Measurements from ENCODE around the gene KSR1. TPM values are rescaled to one million over a fixed set of nuclear protein-coding genes. Genes with fewer than 3 reads are reported as not detected.

Gene KSR1
- polyA plus RNA-seq, 1 donor from 2014 or later: 9.2 TPM

DNA sequence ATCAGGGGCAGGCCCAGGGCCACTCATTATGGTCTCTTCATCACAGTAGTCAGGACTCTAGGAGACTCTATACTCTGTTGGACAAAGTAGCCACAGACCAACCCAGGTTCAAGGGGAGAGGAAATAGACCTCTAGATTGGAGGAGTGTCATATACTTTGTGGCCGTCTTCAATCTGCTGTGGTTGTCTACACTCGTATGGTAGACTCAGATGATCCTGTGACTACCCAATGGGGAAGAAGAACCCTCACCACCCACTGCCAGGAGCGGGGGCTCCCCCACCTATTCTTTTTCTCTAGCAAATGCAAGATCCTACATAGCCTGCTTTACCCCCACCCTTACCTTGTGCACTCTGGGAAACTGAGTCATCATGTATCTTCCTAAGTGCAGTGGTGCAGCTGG, 80.5 kb downstream of the KSR1 start:
- no peaks in the 10 kb centered on the region for H3K79me2 ChIP-seq (replicated peaks; ENCODE audit: insufficient read depth, low read length)
- TF ChIP-seq SMC3 (conservative IDR thresholded peaks at IDR 0.05; ENCODE audit: poor library complexity) (no peak), POLR2AphosphoS5 (IDR thresholded peaks at IDR 0.05) (no peak), RAD21 (conservative IDR thresholded peaks at IDR 0.05) (no peak), CTCF (IDR thresholded peaks at IDR 0.05; ENCODE audit: poor library complexity, severe bottlenecking) (no peak), EZH2 (IDR thresholded peaks at IDR 0.05; ENCODE audit: borderline replicate concordance, insufficient read depth, low read length, poor library complexity, severe bottlenecking) (no peak), TAF1 (IDR thresholded peaks at IDR 0.05; ENCODE audit: low read depth) (no peak), EP300 (conservative IDR thresholded peaks at IDR 0.05; ENCODE audit: poor library complexity, severe bottlenecking) (no peak)
- TF ChIP-seq, protein P1, sequence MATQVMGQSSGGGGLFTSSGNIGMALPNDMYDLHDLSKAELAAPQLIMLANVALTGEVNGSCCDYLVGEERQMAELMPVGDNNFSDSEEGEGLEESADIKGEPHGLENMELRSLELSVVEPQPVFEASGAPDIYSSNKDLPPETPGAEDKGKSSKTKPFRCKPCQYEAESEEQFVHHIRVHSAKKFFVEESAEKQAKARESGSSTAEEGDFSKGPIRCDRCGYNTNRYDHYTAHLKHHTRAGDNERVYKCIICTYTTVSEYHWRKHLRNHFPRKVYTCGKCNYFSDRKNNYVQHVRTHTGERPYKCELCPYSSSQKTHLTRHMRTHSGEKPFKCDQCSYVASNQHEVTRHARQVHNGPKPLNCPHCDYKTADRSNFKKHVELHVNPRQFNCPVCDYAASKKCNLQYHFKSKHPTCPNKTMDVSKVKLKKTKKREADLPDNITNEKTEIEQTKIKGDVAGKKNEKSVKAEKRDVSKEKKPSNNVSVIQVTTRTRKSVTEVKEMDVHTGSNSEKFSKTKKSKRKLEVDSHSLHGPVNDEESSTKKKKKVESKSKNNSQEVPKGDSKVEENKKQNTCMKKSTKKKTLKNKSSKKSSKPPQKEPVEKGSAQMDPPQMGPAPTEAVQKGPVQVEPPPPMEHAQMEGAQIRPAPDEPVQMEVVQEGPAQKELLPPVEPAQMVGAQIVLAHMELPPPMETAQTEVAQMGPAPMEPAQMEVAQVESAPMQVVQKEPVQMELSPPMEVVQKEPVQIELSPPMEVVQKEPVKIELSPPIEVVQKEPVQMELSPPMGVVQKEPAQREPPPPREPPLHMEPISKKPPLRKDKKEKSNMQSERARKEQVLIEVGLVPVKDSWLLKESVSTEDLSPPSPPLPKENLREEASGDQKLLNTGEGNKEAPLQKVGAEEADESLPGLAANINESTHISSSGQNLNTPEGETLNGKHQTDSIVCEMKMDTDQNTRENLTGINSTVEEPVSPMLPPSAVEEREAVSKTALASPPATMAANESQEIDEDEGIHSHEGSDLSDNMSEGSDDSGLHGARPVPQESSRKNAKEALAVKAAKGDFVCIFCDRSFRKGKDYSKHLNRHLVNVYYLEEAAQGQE (IDR thresholded peaks at IDR 0.05; ENCODE audit: borderline replicate concordance): no peak
- H3K4me2 ChIP-seq (ENCODE audit: low read length): no peak overlapping the region
- H2AFZ ChIP-seq (ENCODE audit: low read depth, low read length): no peak overlapping the region
- H3K9me2 ChIP-seq (ENCODE audit: insufficient read depth, low read length): no peaks in the 10 kb centered on the region
- no peaks in the 10 kb centered on the region for H3F3A ChIP-seq (ENCODE audit: insufficient read depth, low read length, poor library complexity, severe bottlenecking)
- no peak overlapping the region for H3K27ac ChIP-seq (ENCODE audit: low read length)
- H3K4me3 ChIP-seq (ENCODE audit: low read length): no peak overlapping the region
- no peaks in the 10 kb centered on the region for H3K36me3 ChIP-seq (ENCODE audit: insufficient read depth, low read length)
- H3K9me3 ChIP-seq (ENCODE audit: low read length): no peaks in the 10 kb centered on the region
- H3K27me3 ChIP-seq (ENCODE audit: insufficient read depth, low read depth, low read length): no peaks in the 10 kb centered on the region
- H3K9ac ChIP-seq (ENCODE audit: low read length): no peak overlapping the region
- H4K20me1 ChIP-seq (ENCODE audit: insufficient read depth): no peaks in the 10 kb centered on the region

DNA sequence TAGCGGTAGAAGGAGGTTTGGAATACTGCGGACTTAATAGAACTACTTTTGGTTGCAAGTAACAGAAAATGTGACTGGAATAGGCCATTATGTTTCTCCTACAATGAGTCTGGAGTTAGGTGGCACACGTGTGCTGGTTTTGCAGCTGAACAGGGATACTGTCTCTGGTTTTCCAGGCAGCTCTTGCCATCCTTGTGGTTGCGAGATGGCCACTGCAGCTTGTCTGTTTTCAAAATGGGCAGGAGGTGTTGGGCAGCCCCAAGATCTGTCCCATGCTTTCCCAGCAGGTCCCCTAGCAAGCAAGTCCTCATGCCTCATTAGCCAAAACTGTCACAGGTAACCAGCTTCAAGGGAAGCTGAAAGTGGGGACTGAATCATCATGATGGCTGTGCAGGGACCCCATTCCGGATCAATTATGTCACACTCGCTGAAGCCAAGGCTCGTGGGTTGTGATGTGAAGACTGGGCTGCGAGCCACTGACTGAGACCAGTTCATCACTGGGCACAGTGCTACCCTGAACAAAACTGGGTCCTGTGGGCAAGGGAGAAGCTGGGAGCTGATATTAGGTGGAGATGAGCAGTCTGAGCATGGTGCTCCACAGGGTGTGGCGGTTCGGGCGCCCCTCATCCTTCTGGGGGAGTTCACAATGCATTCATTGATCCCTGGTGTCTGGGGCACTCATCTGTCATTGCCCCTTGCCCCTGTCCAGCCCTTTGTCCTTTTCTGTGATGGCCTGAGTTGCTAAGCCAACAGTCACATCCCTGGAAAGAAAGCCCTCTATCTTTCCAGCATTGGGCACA, 82.1 kb downstream of the KSR1 start:
- H3K27ac ChIP-seq (ENCODE audit: low read length): no peak overlapping the region
- H4K20me1 ChIP-seq (ENCODE audit: insufficient read depth): no peaks in the 10 kb centered on the region
- no peaks in the 10 kb centered on the region for H3F3A ChIP-seq (ENCODE audit: insufficient read depth, low read length, poor library complexity, severe bottlenecking)
- H3K27me3 ChIP-seq (ENCODE audit: insufficient read depth, low read depth, low read length): no peaks in the 10 kb centered on the region
- no peaks in the 10 kb centered on the region for H3K9me3 ChIP-seq (ENCODE audit: low read length)
- H3K4me3 ChIP-seq (ENCODE audit: low read length): no peak overlapping the region
- H3K79me2 ChIP-seq (replicated peaks; ENCODE audit: insufficient read depth, low read length): no peaks in the 10 kb centered on the region
- TF ChIP-seq CTCF (IDR thresholded peaks at IDR 0.05; ENCODE audit: poor library complexity, severe bottlenecking): no peak
- no peak for TF ChIP-seq TAF1 (IDR thresholded peaks at IDR 0.05; ENCODE audit: low read depth)
- no peak for TF ChIP-seq EZH2 (IDR thresholded peaks at IDR 0.05; ENCODE audit: borderline replicate concordance, insufficient read depth, low read length, poor library complexity, severe bottlenecking)
- no peak for TF ChIP-seq MXI1 (conservative IDR thresholded peaks at IDR 0.05; ENCODE audit: poor library complexity, severe bottlenecking)
- TF ChIP-seq, protein P1 (IDR thresholded peaks at IDR 0.05; ENCODE audit: borderline replicate concordance): no peak
- TF ChIP-seq EP300 (conservative IDR thresholded peaks at IDR 0.05; ENCODE audit: poor library complexity, severe bottlenecking): no peak
- TF ChIP-seq SMC3 (conservative IDR thresholded peaks at IDR 0.05; ENCODE audit: poor library complexity): no peak
- no peak for TF ChIP-seq RAD21 (conservative IDR thresholded peaks at IDR 0.05)
- TF ChIP-seq POLR2AphosphoS5 (IDR thresholded peaks at IDR 0.05): no peak
- no peaks in the 10 kb centered on the region for H3K36me3 ChIP-seq (ENCODE audit: insufficient read depth, low read length)
- no peaks in the 10 kb centered on the region for H3K9me2 ChIP-seq (ENCODE audit: insufficient read depth, low read length)
- no peak overlapping the region for H3K9ac ChIP-seq (ENCODE audit: low read length)
- H3K4me2 ChIP-seq (ENCODE audit: low read length): no peak overlapping the region
- no peak overlapping the region for H2AFZ ChIP-seq (ENCODE audit: low read depth, low read length)
